Measurements from ENCODE around the gene HMX1. TPM values are rescaled to one million over a fixed set of nuclear protein-coding genes. Genes with fewer than 3 reads are reported as not detected.

The HMX1 gene
- total and polyA plus RNA-seq, 10 of the 15 experiments (the other 5 are each of a cell fraction or from before 2014, with no cell fraction given): not detected

GRCh38 chr4:8900588-8900987, 28.9 kb upstream of the HMX1 start (continued):
- TF ChIP-seq, protein P1, sequence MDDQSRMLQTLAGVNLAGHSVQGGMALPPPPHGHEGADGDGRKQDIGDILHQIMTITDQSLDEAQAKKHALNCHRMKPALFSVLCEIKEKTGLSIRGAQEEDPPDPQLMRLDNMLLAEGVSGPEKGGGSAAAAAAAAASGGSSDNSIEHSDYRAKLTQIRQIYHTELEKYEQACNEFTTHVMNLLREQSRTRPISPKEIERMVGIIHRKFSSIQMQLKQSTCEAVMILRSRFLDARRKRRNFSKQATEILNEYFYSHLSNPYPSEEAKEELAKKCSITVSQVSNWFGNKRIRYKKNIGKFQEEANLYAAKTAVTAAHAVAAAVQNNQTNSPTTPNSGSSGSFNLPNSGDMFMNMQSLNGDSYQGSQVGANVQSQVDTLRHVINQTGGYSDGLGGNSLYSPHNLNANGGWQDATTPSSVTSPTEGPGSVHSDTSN (IDR thresholded peaks at IDR 0.05; ENCODE audit: insufficient replicate concordance, low read depth, low read length): no peak
- no peak for TF ChIP-seq SUPT20H (IDR thresholded peaks at IDR 0.05; ENCODE audit: borderline replicate concordance, control insufficient read depth, low read depth, low read length)
- TF ChIP-seq, protein P2, sequence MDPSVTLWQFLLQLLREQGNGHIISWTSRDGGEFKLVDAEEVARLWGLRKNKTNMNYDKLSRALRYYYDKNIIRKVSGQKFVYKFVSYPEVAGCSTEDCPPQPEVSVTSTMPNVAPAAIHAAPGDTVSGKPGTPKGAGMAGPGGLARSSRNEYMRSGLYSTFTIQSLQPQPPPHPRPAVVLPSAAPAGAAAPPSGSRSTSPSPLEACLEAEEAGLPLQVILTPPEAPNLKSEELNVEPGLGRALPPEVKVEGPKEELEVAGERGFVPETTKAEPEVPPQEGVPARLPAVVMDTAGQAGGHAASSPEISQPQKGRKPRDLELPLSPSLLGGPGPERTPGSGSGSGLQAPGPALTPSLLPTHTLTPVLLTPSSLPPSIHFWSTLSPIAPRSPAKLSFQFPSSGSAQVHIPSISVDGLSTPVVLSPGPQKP (IDR thresholded peaks at IDR 0.05; ENCODE audit: low read depth, low read length): no peak
- TF ChIP-seq MTA2 (IDR thresholded peaks at IDR 0.05; ENCODE audit: low read depth): no peak
- TF ChIP-seq IRF4 (IDR thresholded peaks at IDR 0.05; ENCODE audit: low read depth, low read length): no peak
- TF ChIP-seq NR2C1 (IDR thresholded peaks at IDR 0.05): no peak
- TF ChIP-seq ZNF217 (IDR thresholded peaks at IDR 0.05): no peak
- no peak for TF ChIP-seq RAD21 (IDR thresholded peaks at IDR 0.05; ENCODE audit: insufficient read depth, low read depth, low read length)
- TF ChIP-seq E2F4 (IDR thresholded peaks at IDR 0.05; ENCODE audit: low read depth, low read length): no peak
- TF ChIP-seq ETV6 (conservative IDR thresholded peaks at IDR 0.05 in 1 of 2, IDR thresholded peaks at IDR 0.05 in 1 of 2; ENCODE audit: borderline replicate concordance in 1 of 2, low read depth in 1 of 2): no peak
- no peak for TF ChIP-seq EGR1 (IDR thresholded peaks at IDR 0.05; ENCODE audit: borderline replicate concordance in 1 of 2, low read depth in 2 of 2, low read length in 2 of 2)
- no peak for TF ChIP-seq NFYB (IDR thresholded peaks at IDR 0.05; ENCODE audit: insufficient read depth, low read depth, low read length)
